HepG2 (cell line): ENCODE measurements around the gene PA2G4. TPM values are rescaled to one million over a fixed set of nuclear protein-coding genes. Genes with fewer than 3 reads are reported as not detected.

Source experiments
- HDAC6 ChIP-seq: fragments of 200-600 bp; sonication (generic); IDR thresholded peaks from 2 replicates; pipeline ENCODE4 v1.7.0; 2017; ENCODE audit warnings: mild to moderate bottlenecking, antibody characterized with exemption, low read length, low read depth
- HNRNPK ChIP-seq: fragments of 200-400 bp; formaldehyde crosslinking; IDR thresholded peaks from 2 replicates; pipeline ENCODE4 v1.6.1; 2018; ENCODE audit warnings: low read length, low read depth, moderate library complexity, mild to moderate bottlenecking; ENCODE audit not compliant: poor library complexity, severe bottlenecking
- IRX3 ChIP-seq: sonication (generic); formaldehyde crosslinking; IDR thresholded peaks from 2 replicates; pipeline ENCODE4 v1.8.1; 2023; ENCODE audit warnings: mild to moderate bottlenecking, low read depth, missing genetic modification reagents, borderline replicate concordance
- MIER2 ChIP-seq: IDR thresholded peaks from 2 replicates; pipeline ENCODE4 v1.6.1; 2016; ENCODE audit warnings: missing biosample characterization, missing genetic modification reagents
- NR0B2 ChIP-seq: sonication (generic); formaldehyde crosslinking; IDR thresholded peaks from 2 replicates; pipeline ENCODE4 v1.4.0; 2020; ENCODE audit warnings: mild to moderate bottlenecking, missing genetic modification reagents
- RARG ChIP-seq: sonication (generic); formaldehyde crosslinking; IDR thresholded peaks from 2 replicates; pipeline ENCODE4 v1.4.0; 2020; ENCODE audit warnings: low read depth, mild to moderate bottlenecking, missing genetic modification reagents
- SOX6 ChIP-seq, 2 experiments: fragments of 450-650 bp in 1 of 2; sonication (generic) in 1 of 2; formaldehyde crosslinking in 1 of 2; IDR thresholded peaks; 2 replicates each; pipeline versions ENCODE4 v1.4.0 to v1.6.1; 2017 to 2020; ENCODE audit warnings: antibody characterized with exemption in 1 of 2, mild to moderate bottlenecking in 1 of 2, missing genetic modification reagents in 1 of 2
- TBX2 ChIP-seq: sonication (generic); formaldehyde crosslinking; IDR thresholded peaks from 2 replicates; pipeline ENCODE4 v1.5.0; 2020; ENCODE audit warnings: missing genetic modification reagents, mild to moderate bottlenecking, borderline replicate concordance
- TEAD2 ChIP-seq: sonication (generic); formaldehyde crosslinking; IDR thresholded peaks from 2 replicates; pipeline ENCODE4 v1.9.0; 2021; ENCODE audit warnings: missing genetic modification reagents
- ZFP36 ChIP-seq: fragments of 150-350 bp; IDR thresholded peaks from 2 replicates; pipeline ENCODE4 v1.6.1; 2018; ENCODE audit warnings: borderline replicate concordance, low read length, low read depth; ENCODE audit not compliant: partially characterized antibody
- ZMAT3 ChIP-seq: sonication (generic); formaldehyde crosslinking; conservative IDR thresholded peaks from 2 replicates; pipeline ENCODE4 v1.7.0; 2021; ENCODE audit warnings: missing genetic modification reagents
- ZNF317 ChIP-seq: sonication (generic); formaldehyde crosslinking; IDR thresholded peaks from 2 replicates; pipeline ENCODE4 v1.5.0; 2020; ENCODE audit warnings: mild to moderate bottlenecking, missing genetic modification reagents
- ZNF34 ChIP-seq: sonication (generic); formaldehyde crosslinking; IDR thresholded peaks from 2 replicates; pipeline ENCODE4 v1.4.0; 2020; ENCODE audit warnings: mild to moderate bottlenecking, missing genetic modification reagents, borderline replicate concordance
- ZNF431 ChIP-seq: sonication (generic); formaldehyde crosslinking; IDR thresholded peaks from 2 replicates; pipeline ENCODE4 v1.9.0; 2022; ENCODE audit warnings: missing genetic modification reagents, low read depth, mild to moderate bottlenecking, borderline replicate concordance
- ZNF569 ChIP-seq: sonication (generic); formaldehyde crosslinking; IDR thresholded peaks from 2 replicates; pipeline ENCODE4 v1.5.0; 2020; ENCODE audit warnings: mild to moderate bottlenecking, missing genetic modification reagents, moderate library complexity, borderline replicate concordance
- ZNF589 ChIP-seq: sonication (generic); formaldehyde crosslinking; conservative IDR thresholded peaks from 2 replicates; pipeline ENCODE4 v1.8.0; 2022; ENCODE audit warnings: mild to moderate bottlenecking, moderate library complexity, missing genetic modification reagents
- ZNF75D ChIP-seq: sonication (generic); formaldehyde crosslinking; IDR thresholded peaks from 2 replicates; pipeline ENCODE4 v1.8.1; 2023; ENCODE audit warnings: missing genetic modification reagents, mild to moderate bottlenecking, borderline replicate concordance
- ZUFSP ChIP-seq: sonication (generic); formaldehyde crosslinking; IDR thresholded peaks from 2 replicates; pipeline ENCODE4 v1.9.0; 2021; ENCODE audit warnings: missing genetic modification reagents, mild to moderate bottlenecking, borderline replicate concordance
- polyA plus RNA-seq, 8 experiments: library from polyadenylated mRNA; depleted of rRNA in 3 of 8; stranded (reverse) in 7 of 8; unstranded in 1 of 8; fragments of >200 nt; fragmentation: Illumina TruSeq in 4 of 8; extraction: Trizol in 4 of 8; gene quantifications; 2 replicates each; pipeline versions ENCODE4 v1.2.1 to v1.2.3, GENCODE V29; 2011 to 2016; ENCODE audit warnings: low read depth in 4 of 8, missing spikeins in 1 of 8, mixed read lengths in 1 of 8; ENCODE audit not compliant: insufficient read depth in 1 of 8
- total RNA-seq, 5 experiments: library from RNA; depleted of rRNA; stranded (reverse); fragments of >200 nt; fragmentation: Illumina TruSeq; extraction: Trizol; gene quantifications; 2 replicates each; pipeline ENCODE4 v1.2.3, GENCODE V29; 2016; ENCODE audit warnings: low read depth in 1 of 5
- TF ChIP-seq, protein P1 (sequence below): fragments of 450-650 bp; IDR thresholded peaks from 2 replicates; pipeline ENCODE4 v1.6.1; 2016
- TF ChIP-seq, protein P2 (sequence below): sonication (generic); formaldehyde crosslinking; IDR thresholded peaks from 2 replicates; pipeline ENCODE4 v1.5.1; 2020; ENCODE audit warnings: missing genetic modification reagents, mild to moderate bottlenecking, borderline replicate concordance
- TF ChIP-seq, protein P3 (sequence below): sonication (generic); formaldehyde crosslinking; IDR thresholded peaks from 2 replicates; pipeline ENCODE4 v1.8.0; 2022; ENCODE audit warnings: missing genetic modification reagents, mild to moderate bottlenecking, inconsistent platforms, borderline replicate concordance

PA2G4 gene
- total and polyA plus RNA-seq, 2 of the 13 experiments (the other 11 are each of a cell fraction or from before 2014, with no cell fraction given): 147 to 240 TPM

DNA sequence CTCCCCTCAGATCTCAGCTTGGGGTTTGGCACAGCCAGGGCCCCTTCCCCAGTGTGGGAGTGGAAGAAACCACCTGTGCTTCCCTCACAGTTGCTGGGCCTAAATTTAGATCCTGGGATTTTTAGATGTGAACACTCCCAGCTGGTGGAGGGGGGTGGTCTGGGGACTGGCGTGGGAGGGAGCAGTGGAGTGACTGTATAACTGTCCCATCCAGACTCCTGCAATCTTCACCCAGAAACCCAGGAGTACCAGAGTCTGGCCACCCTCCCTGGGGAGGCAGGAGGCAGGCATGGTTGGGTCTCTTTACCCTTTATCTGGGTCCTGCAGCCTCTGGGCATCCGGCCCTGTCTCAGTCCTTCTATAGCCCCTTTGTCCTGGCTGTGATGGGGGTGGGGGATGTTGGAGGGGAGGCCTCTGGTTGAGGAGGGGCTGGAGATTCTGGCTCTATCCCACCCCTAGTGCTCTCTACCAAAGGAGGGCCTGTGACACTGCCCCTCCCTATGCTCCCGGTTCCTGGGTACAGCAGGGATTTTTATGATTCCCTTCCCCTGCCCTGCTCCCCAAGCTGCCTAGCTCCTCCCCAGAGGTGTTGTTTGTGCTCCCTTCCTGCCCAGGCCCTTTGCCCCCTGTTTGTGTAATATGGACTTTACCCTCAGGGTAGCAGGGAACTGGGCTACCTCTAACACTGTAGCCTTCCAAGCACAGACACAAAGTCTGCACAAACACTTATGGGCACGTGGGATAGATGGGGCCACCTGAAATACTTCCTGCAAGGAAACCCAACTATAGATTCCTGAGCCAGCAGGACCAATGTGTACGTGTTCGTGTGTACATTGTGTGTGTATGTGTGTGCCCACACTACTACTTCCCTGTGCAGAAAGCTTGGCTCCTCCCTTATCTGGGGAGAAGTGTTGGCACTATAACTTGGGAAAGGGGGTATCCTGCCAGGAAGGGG lies 22.7 kb upstream of the PA2G4 start (continued):
- TF ChIP-seq HDAC6: no peak
- TF ChIP-seq ZUFSP (CRISPR knock-in tag): no peak
- no peak for TF ChIP-seq TEAD2
- peak; percentile 99 for TF ChIP-seq TBX2 (CRISPR knock-in tag)
- TF ChIP-seq IRX3 (CRISPR knock-in tag): peak; percentile 53; the same call in 1 of the 2 replicates
- TF ChIP-seq RARG (CRISPR knock-in tag): peak; percentile 97; the same call in 1 of the 2 replicates
- TF ChIP-seq ZNF569: no peak
- TF ChIP-seq, protein P1, sequence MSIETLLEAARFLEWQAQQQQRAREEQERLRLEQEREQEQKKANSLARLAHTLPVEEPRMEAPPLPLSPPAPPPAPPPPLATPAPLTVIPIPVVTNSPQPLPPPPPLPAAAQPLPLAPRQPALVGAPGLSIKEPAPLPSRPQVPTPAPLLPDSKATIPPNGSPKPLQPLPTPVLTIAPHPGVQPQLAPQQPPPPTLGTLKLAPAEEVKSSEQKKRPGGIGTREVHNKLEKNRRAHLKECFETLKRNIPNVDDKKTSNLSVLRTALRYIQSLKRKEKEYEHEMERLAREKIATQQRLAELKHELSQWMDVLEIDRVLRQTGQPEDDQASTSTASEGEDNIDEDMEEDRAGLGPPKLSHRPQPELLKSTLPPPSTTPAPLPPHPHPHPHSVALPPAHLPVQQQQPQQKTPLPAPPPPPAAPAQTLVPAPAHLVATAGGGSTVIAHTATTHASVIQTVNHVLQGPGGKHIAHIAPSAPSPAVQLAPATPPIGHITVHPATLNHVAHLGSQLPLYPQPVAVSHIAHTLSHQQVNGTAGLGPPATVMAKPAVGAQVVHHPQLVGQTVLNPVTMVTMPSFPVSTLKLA: peak; percentile 87
- TF ChIP-seq ZFP36: no peak
- TF ChIP-seq, protein P2, sequence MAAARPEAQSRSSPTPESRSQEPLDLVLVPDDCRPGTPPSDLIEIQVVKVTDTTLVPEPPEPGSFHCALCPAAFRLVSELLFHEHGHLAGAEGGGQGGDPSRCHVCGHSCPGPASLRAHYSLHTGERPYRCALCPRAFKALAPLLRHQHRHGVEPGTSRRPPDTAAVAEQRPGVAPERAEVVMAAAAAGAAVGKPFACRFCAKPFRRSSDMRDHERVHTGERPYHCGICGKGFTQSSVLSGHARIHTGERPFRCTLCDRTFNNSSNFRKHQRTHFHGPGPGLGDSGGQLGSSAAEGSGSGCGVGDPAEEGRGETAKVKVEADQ: no peak
- peak; percentile 91; the same call in 1 of the 2 replicates for TF ChIP-seq ZNF589
- TF ChIP-seq, protein P3, sequence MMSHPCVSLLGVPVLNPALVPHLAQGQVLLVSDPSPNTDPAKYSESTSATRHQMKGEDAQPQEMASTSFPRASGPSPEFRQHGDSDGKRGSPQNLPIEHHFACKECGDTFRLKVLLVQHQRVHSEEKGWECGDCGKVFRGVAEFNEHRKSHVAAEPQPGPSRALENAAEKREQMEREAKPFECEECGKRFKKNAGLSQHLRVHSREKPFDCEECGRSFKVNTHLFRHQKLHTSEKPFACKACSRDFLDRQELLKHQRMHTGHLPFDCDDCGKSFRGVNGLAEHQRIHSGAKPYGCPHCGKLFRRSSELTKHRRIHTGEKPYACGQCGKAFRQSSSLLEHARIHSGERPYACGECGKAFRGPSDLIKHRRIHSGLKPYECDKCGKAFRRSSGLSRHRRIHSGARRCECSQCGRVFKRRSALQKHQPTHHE: no peak
- peak; percentile 98 for TF ChIP-seq ZNF317
- TF ChIP-seq ZNF431 (CRISPR knock-in tag): peak; percentile 89
- TF ChIP-seq SOX6 (IDR thresholded peaks at IDR 0.05): no peak
- TF ChIP-seq SOX6 (CRISPR knock-in tag; IDR thresholded peaks at IDR 0.05): peak; percentile 96
- no peak for TF ChIP-seq NR0B2 (CRISPR knock-in tag)
- TF ChIP-seq HNRNPK: no peak
- no peak for TF ChIP-seq ZNF75D
- 0 out of 2 replicates have a peak, but pooled peaks have one; percentile 75 for TF ChIP-seq ZNF34 (CRISPR knock-in tag)
- peak; percentile 97 for TF ChIP-seq ZMAT3 (CRISPR knock-in tag)
- peak; percentile 85; the same call in 1 of the 2 replicates for TF ChIP-seq MIER2 (CRISPR knock-in tag)
